ENCODE results near the gene FOXJ3. TPM values are rescaled to one million over a fixed set of nuclear protein-coding genes. Genes with fewer than 3 reads are reported as not detected.

The FOXJ3 gene
- total RNA-seq, 1 donor from 2014 or later = 13.2 TPM

GRCh38 chr1:42173155-42173933 is 161.7 kb downstream of the FOXJ3 start:
- Histone ChIP-seq H3K36me3 (ENCODE audit: control insufficient read depth, insufficient read depth, low read length) (no peaks in the 10 kb centered on the region), H3K4me3 (ENCODE audit: low read depth, low read length) (no peak overlapping the region)
- peak; percentile 7 for FAIRE-seq

GRCh38 chr1:42172381-42173133 is 162.5 kb downstream of the FOXJ3 start:
- Histone ChIP-seq H3K27me3 (ENCODE audit: control insufficient read depth, insufficient read depth, low read length) (no peaks in the 10 kb centered on the region), H3K4me3 (ENCODE audit: low read depth, low read length) (no peak overlapping the region), H3K36me3 (ENCODE audit: control insufficient read depth, insufficient read depth, low read length) (no peaks in the 10 kb centered on the region)
- DNase-seq (ENCODE audit: low read depth) = no peak
- no peak for TF ChIP-seq CTCF (IDR thresholded peaks at IDR 0.05; ENCODE audit: insufficient read depth, low read length, severe bottlenecking)
- peak; percentile 85 for FAIRE-seq

More at GRCh38 chr1:42173155-42173933, 161.7 kb downstream of the FOXJ3 start:
- H3K27me3 ChIP-seq (ENCODE audit: control insufficient read depth, insufficient read depth, low read length) = no peaks in the 10 kb centered on the region
- TF ChIP-seq CTCF (IDR thresholded peaks at IDR 0.05; ENCODE audit: insufficient read depth, low read length, severe bottlenecking) = peak; percentile 99
- DNase-seq (ENCODE audit: low read depth) = peak; percentile 33

- DNase-seq (ENCODE audit: low read depth) = no peak
- FAIRE-seq = no peak
Observed at GRCh38 chr1:42171679-42172266, 163.3 kb downstream of the FOXJ3 start.

GRCh38 chr1:42170779-42171621 is 164.0 kb downstream of the FOXJ3 start:
- DNase-seq (ENCODE audit: low read depth) (no peak), FAIRE-seq (no peak)

More at GRCh38 chr1:42171679-42172266, 163.3 kb downstream of the FOXJ3 start:
- Histone ChIP-seq H3K27me3 (ENCODE audit: control insufficient read depth, insufficient read depth, low read length) (no peaks in the 10 kb centered on the region), H3K36me3 (ENCODE audit: control insufficient read depth, insufficient read depth, low read length) (no peaks in the 10 kb centered on the region), H3K4me3 (ENCODE audit: low read depth, low read length) (no peak overlapping the region)
- TF ChIP-seq CTCF (IDR thresholded peaks at IDR 0.05; ENCODE audit: insufficient read depth, low read length, severe bottlenecking) = no peak

More at GRCh38 chr1:42170779-42171621, 164.0 kb downstream of the FOXJ3 start:
- Histone ChIP-seq H3K27me3 (ENCODE audit: control insufficient read depth, insufficient read depth, low read length) (no peaks in the 10 kb centered on the region), H3K36me3 (ENCODE audit: control insufficient read depth, insufficient read depth, low read length) (no peaks in the 10 kb centered on the region), H3K4me3 (ENCODE audit: low read depth, low read length) (no peak overlapping the region)
- TF ChIP-seq CTCF (IDR thresholded peaks at IDR 0.05; ENCODE audit: insufficient read depth, low read length, severe bottlenecking) = no peak

Measured in bronchial epithelial cell (primary cell).